Mucosa of gallbladder (tissue), 1 donor: ENCODE results near the gene C19orf67. TPM values are rescaled to one million over a fixed set of nuclear protein-coding genes. Genes with fewer than 3 reads are reported as not detected.
A peak's percentile ranks its signal among the peaks of the same experiment; 100 is the strongest.

ENCODE experiments used
- DNase-seq: peaks from one replicate; pipeline ENCODE4 v3.0.0-alpha.2; 2020; ENCODE audit warnings: low spot score
- total RNA-seq: library from RNA; stranded (reverse); gene quantifications from one replicate; pipeline ENCODE4 v1.2.1, GENCODE V29; 2021
- donor health status: DM: no; HTN: no; CAD: no.

Gene C19orf67
- total RNA-seq, 1 donor from 2014 or later = not detected

DNA sequence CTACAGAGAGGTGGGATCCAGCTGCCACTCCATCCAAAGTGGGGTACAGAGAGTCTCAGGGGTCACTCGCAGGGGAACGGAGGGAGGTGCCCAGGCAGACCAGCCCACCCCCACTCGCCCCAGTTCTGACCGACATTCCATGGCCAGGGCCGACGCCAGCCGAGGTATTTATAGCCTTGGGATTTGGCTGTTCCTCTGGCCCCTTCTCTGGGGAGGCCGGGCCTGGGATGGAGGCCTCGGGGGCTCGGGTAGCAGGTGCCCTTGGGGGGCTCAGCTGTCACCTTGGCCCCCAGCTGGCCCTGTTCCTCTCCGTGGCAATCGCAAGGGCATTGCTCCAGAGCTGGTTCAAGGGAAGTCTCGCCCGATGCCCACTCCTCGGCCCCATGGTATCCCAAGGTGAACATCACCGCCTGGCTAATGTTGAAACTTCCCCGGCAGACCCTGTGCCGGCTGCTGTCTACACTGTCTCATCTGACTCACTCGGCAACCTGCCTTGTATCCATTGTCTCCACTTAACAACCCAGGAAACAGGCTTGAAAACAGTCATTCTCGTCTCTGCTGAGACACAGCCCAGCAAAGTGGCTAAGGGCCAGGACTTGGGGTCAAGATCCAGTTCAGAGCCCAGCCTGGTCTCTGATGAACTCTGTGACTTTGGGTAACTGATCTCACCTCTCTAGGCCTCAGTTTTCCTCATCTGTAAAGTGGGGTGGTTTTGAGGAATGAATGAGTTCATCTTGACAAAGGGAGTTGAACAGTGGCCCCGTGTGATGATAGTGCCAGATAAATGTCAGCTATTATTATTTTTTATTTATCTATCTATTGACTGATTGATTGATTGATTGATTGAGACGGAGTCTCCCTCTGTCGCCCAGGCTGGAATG is 22.2 kb upstream of the C19orf67 start:
- DNase-seq = no peak

DNA sequence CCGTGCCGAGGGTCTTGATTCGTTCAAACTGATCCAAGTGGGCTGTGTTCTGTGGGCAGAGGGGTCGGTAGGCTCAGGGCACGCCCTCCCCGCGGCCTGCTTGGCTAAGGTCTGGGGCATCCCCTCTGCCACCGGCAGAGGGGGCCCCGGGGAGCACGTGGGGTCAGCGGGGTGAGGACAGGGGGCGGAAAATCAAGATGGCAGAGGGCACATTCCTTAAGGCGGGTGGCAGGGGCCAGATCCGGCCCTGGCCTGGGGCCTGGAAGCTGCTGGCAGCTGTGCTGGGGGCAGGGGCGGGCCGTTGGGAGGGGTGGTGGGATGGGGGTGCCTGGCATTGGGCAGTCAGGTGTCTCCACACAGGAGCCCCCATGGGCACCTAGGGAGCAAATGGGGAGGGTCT is 21.3 kb upstream of the C19orf67 start:
- no peak for DNase-seq

DNA sequence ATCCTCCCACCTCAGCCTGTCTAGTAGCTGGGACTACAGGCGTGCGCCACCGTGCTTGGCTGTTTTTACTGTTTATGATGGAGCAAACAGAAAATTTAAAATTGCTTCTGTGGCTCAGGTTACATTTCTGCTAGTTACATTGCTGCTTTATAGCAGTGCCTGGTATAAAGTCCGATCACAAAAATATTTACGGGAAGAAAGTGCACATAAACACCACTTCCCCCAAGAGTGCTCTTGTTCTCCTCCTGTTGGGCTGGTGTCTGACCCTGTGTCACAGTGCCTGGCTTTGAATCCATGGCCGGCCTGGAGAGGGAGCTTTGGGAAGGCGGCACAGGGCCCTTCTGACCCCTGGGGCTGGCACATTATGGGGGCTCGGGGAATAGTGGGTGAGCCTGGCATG is 20.1 kb upstream of the C19orf67 start:
- DNase-seq = no peak

DNA sequence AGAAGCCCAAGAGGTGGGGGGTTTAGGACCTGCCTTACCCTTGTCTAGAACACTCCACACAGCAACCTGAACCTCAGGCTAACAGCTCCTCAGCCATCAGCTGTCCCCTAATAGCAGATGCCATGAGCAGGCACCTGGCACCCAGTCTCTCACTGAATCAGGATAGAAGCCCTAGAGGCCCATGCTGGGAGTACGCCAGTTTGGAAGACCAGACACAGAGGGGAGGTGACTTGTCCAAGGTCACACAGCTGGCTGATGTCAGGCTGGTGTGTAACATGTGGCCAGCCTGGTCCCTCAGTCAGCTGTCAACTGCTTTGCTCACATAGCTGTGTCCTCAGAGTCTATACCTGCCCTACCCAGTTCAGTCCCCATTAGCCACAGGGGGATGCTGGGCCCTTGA is 17.7 kb upstream of the C19orf67 start:
- DNase-seq = no peak

DNA sequence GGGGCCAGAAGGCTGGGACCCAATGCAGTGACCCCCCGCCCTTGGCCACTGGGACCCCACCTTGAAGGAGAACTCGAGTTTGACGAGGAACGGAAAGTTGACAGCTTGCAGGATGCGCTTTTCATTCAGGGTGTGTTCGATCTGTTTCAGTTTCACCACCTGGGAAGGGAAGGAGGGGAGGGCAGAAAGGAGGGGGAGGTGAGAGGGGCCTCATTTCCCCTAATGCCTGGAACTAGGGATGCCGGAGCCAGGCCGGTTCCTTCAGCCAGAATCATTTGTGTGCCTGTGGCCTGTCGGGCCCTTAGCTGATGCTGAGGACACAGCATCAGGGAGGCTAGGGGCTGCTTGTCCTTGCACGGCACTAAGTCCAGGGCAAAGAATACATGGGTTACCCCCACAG is 17.2 kb upstream of the C19orf67 start:
- no peak for DNase-seq

DNA sequence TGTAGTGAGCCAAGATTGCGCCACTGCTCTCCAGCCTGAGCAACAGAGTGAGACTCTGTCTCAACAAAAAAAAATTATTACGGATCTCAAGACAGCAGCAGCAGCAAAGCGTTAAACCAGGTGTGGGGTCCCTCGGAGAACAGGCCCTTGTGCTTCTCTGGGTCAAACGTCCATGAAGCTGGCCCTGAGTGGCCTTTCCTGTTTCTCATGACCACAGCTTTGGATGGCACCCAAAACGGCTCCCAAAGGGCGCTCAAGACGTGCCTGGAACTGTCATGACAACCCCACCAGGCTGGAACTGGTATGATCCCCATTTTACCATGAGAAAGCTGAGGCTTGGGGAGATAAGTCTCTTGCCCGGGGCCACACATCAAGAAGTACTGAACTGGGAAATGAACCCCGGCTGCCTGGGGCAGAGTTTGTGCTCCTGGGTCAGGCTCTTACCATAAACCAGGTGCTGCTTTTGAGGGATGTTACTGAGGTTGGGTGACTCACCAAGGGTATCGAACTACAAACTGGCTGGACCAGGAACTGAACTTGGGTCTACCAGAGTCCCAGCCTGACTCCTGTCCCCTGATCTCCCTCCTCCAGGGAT is 16.6 kb upstream of the C19orf67 start:
- no peak for DNase-seq

DNA sequence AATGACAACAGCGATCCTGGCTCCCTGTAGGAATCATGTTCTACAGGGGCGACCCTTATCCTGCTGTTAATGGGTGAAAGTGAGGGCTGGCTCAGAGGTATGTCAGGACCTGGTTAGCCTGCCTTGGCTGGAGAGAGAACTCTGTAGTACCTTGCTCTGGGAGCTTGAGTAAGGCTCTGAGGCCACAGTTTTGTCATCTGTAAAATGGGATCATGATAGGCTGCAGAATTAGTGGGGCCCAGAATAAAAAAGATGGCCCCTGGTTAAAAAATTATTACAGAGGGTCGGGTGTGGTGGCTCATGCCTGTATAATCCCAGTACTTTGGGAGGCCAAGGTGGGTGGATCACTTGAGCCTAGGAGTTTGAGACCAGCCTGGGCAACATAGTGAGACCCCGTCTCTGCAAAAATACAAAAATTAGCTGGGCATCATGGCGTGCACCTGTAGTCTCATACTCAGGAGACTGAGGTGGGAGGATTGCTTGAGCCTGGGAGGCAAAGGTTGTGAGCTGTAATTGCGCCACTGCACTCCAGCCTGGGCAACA is 15.5 kb upstream of the C19orf67 start:
- DNase-seq = no peak

DNA sequence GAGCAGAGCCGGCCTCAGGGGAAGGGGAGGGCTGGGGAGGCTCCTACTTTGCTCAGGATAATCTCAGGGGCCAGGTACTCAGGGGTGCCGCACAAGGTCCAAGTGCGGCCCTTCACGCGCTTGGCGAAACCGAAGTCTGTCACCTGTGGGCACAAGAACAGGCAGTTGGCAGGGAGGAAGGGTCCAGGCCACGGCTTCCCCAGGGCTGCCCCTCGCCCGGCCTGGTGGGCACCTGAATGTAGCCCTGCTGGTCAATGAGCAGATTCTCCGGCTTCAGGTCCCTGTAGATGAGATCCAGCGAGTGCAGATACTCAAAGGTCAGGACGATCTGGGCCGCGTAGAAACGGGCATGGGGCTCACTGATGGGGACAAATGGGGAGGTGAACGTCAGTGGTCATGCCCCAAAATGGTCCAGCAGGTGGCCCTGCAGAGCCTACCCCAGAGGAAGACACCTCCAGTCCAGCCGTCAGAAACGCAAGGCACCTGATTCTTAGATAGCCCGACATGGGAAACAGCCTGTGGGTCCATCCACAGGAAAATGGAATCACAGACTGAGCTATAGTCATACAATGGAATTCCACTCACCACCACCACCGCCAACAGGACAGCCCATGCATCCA is 12.1 kb upstream of the C19orf67 start:
- DNase-seq = no peak

DNA sequence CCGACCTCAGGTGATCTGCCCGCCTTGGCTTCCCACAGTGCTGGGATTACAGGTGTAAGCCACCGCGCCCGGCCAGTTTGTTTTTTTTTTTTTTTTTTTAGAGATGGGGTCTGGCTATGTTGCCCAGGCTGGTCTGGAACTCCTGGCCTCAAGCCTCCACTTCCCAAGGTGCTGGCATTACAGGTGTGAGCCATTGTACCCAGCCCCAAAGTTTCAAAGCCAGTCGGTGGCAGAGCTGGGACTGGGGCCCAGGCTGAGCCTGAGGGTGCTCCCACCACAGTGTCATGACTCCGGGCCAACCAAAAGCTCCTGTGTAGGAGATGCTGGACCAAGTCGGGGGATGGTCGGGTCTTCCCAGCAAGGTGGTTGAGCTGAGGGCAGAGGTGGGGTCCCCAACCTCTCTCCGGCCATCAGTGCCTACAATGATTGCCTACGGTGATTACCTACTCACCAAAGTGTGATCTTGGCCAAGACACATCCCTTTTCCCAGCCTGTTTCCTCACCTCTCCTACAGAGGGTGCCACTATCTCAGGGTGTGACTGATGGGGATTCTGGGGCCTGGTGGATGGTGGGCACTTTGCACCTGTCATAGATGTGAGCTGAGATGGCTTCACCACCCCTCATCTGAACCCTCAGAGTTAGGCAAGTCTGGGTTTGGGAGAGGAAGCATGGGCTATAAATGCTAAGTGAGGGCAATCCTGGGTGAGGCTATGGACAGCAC is 10.8 kb upstream of the C19orf67 start:
- DNase-seq = no peak

DNA sequence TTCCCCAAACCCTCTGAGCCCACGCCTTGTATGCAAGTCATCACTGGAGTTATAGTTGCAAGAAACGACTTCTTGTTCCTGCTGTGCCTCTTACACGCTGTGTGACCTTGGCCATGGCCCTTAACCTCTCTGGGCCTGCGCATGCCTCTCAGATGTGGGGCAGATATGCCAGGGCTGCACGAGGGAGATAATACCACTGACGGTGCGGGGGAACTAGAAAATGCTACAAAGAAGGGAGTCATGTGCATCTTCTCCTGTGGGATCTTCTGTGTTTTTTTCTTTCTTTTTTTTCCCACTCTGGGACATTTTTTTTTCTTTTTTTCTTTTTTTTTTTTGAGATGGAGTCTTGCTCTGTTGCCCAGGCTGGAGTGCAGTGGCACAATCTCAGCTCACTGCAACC is 9.3 kb upstream of the C19orf67 start:
- no peak for DNase-seq

DNA sequence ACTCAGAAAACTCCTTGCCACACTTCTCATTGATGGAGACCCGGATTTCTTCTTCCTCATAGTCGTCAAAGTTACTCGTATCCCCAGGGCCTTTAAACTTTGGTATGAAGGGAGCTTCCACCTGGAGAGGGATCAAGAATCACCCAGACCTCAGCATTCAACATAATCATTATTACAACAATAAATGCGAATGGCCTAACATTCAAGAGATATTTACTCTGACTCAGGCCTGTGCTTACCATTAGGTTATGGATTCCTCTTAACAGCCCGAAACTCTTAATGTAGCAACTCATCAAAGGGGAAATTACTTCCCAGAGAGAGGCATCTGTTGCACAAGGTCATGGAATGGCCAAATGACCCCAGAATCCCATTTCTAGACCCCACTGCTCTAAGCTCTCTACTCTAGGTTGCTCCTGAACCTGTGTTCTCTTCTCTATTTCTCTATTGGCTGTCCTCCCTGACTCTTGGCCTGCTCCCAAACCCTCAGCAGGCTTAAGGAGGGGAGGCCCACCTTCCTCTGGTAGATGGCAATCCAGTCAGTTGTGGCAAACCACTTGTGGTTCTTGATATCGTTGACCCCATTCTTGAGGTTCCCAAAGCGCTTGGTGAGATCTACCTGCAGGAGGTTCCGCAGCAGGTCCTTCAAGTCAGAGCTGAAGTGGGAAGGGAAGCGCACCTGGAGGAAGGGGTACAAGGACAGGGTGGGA is 7.7 kb upstream of the C19orf67 start:
- DNase-seq = no peak

DNA sequence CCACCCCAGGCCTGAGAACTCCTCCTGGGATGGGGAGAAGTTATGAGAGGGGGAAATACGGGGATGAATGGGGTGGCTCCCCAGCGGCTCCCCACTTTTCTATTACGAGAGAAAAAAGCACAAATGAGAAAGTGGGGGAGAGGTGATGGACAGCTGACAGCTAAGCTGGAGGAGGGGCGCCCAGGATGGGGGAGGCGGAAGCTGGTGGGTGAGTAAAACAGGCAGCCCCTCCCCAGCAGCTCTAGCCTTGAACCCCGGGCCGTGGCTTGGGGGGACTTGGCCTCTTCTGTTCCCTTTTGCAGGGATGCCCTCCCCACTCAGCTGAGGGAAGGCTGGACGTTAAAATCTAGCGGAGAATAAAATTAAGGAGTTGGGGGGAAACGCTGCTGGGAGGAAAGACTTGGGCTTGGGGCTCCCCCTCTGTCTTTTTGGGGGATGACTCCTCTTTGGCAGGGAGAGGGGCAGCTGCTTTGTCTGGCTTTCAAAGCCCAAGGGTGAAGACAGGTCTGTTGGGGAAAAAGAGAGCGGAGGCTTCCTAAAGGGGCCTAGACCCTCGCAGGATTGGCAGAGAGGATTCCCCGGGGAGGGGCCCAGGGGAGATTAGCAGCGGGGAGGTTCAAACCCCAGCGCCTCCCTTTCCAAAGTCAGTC is 6.4 kb upstream of the C19orf67 start:
- no peak for DNase-seq

DNA sequence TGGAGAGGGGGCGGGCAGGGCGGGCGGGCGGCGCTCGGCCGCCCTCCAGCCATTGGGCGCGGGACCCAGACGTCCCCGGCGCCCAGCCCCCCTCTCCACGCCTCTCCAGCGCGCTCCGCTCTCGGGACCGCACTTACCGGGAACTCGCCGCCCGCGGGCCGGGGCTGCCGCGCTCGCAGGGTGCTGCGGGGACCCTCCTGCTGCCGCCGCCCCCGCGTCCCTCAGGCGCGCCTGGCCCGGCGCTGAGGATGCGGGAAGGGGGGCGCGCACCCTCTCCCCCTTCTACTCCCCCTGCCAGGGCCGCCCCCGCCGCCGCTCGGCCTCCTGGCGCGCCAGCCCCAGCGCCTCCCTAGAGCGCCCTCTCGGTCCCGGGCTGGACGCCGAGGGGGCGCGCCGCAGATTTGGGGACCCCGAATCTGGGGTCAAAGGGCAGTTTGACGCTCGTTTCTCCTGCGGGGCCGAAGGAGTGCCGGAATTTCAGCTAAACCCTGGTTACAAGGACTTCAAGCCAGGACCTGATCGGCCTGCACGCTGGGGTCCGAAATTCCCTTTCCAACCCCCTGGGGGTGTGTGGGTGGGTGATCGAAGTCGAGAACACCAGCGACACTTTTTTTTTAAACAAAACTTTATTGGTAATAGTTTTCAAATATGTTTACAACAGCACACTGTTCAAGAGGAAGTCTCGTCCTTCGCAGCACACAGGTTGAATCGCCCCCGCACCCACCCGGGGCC is 5.7 kb upstream of the C19orf67 start:
- DNase-seq = peak; percentile 37

DNA sequence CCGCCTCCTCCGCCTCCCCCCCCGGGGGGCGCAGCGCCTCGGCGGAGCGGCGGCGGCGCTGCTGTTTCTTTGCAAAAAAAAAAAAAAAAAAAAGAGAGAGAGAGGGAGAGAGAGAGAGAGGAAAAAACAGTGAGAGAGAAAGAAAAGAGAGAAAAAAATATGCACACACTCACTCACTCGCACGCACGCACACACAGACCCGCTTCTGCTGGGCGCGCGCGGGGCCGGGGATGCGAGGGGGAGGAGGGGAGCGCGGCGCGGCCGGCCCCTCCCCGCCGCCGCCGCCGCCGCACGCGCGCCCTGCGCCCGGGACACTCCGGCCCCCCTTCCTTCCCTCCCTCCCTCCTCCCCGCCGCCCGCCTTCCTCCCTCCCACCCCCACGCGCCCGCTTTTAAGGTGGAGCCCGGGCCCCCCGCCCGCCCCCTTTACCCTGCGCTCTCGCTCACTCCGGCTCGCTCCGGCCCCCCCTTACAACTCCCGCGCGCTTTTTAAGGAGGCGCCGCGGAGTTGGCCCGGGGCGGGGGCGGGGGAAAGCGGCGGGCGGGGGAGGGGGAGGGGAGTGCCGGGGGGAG is 5.0 kb upstream of the C19orf67 start, which contains the start of gene SAMD1:
Gene SAMD1, minus strand, starts transcription at position 243 of the 572 bp plus-strand sequence.
- DNase-seq = peak; percentile 92

DNA sequence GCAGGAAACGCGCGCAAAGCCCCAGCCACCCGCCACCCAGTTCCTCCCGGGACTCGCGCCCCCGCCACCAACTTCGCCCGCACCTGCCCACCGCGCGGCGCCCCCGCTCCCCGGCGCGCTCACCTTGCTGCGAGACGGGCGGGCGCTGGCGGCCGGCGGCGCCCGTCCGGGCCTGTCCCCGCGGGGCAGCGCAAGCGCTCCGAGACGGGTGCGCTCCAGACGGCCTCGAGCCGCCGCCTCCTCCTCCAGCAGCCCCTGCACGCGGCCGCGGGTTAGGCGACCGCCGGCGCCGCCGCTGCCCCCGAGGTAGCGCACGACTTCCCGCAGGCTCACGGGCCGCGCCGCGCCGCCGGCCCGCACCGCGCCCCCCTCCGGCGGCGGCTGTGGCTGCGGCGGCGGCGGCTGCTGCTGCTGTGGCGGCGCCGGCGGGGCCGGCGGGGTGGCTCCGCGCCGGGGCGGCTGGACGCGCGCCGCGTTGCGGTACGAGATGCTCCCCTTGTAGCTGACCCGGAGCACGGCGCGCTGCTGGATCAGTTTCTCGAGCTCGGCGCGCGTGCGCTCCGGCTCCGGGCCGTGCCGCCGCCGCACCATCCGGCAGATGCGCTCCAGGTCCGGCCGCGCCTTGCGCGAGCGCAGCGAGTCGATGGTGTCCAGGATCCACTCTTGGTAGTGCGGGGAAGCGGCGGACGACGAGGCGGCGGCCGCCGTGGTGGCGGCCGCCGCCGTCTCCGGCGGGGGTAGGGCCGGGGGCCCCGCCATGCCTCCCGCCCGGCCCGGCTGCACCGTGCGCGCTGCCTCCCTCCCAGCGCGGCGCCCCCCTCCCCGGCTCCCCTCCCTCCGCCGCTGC is 4.3 kb upstream of the C19orf67 start:
- peak; percentile 42 for DNase-seq

DNA sequence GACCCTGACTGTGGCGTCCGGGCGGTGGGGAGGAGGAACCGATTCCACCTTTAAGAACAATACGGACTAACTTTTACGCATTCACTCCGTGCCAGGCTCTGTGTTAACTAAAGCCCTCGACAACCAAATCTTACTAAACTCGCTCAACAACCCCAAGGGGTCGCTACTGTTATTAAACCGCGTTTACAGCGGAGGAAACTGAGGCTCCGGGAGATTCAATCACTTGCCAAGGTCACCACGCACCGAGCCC is 3.8 kb upstream of the C19orf67 start:
- no peak for DNase-seq

DNA sequence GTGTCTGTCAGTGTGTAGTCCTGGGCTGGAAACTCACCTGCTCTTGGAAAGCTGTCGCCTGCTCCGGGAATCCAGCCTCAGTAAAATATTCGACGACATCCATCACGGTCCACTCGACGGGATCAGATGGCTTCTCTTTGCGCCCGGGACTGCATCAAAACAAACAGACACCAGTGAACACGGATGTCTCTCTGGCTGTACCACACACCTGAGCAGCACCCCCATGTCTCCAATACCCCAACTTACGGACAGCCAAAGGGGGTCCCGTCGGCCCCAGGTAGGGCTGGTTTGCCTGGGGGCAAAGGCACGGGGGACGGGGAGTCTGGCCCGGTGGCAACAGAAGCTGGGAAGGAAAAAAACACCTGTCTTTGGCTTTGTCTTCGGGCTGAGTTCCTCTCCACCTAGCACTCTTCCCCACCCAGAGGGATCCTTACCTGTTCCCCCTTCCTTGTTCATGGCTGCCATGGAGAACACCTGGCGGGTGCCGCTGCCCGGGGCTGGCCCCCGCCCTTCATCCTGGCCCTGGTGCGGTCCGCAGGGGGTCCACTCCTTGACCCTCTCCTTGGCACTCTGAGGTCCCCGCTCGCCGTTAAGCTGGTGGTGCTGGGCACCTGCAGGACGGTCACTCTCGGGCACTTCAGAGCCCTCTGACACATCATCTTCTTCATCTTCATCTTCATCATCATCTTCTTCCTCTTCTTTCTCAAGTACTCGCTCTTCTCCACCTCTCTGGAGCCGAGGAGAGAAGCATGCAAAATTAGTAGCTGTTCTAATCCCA is 3.2 kb upstream of the C19orf67 start:
- DNase-seq = no peak

DNA sequence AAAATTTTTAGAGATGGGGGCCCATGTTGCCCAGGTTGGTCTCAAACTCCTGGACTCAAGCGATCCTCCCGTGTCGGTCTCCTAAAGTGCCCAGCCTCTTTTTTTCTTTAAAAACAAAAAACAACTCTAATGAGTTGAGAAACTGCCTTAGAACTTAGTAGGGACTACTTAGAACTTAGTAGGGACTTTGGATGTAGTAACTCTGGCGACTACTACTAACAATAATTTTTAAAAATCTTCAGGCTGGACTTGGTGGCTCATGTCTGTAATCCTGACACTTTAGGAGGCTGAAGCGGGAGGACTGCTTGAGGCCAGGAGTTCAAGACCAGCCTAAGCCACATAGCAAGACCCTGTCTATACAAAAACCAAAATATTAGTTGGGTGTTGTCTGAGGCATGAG is 515 bp upstream of the C19orf67 start:
- no peak for DNase-seq

DNA sequence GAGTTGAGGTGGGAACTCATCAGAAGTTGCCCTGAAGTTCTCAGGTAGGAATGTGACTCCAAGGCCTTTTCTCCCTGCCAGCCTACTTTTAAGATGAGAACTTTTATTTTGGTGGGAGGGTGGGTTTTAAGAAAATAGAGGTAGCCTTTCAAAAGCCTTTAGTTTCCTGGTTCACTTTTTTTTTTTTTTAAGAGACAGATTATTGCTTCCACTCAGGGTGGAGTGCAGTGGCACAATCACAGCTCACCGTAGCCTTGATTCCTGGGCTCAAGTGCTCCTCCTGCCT is 3.0 kb downstream of the C19orf67 start:
- DNase-seq = no peak
